GM20000 (cell line): Measurements from ENCODE around the gene ANKRD7.
"Not testable (repeated sequence)": the region's sequence is repeated elsewhere in the genome, so short reads cannot be mapped to it uniquely, and the experiment has no call there.

Experiments
- DNase-seq: peaks from one replicate; pipeline ENCODE4 v3.0.0; 2012; ENCODE audit warnings: low spot score
- TF ChIP-seq, protein P1 (sequence below): IDR thresholded peaks from 2 replicates; pipeline ENCODE4 v1.5.1; 2012; ENCODE audit warnings: mild to moderate bottlenecking, control low read depth; ENCODE audit errors: extremely low read depth, missing control alignments

ANKRD7 gene

DNA sequence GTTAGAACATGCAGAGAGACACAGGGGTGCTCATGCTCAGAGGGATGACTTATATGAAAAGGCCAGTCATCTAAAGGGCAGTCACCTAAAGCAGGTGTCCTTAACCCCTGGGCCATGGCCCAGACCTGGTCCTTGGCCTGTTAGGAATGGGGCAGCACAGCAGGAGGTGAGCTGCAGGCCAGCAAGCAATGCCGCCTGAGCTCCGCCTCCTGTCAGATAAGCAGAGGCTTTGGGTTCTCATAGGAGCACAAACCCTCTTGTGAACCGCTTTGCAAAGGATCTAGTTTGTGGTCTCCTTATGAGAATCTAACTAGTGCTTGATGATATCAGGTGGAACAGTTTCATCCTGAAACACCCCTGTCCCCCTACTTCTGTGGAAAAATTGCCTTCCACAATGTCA is 14.5 kb downstream of the ANKRD7 start:
- TF ChIP-seq, protein P1, sequence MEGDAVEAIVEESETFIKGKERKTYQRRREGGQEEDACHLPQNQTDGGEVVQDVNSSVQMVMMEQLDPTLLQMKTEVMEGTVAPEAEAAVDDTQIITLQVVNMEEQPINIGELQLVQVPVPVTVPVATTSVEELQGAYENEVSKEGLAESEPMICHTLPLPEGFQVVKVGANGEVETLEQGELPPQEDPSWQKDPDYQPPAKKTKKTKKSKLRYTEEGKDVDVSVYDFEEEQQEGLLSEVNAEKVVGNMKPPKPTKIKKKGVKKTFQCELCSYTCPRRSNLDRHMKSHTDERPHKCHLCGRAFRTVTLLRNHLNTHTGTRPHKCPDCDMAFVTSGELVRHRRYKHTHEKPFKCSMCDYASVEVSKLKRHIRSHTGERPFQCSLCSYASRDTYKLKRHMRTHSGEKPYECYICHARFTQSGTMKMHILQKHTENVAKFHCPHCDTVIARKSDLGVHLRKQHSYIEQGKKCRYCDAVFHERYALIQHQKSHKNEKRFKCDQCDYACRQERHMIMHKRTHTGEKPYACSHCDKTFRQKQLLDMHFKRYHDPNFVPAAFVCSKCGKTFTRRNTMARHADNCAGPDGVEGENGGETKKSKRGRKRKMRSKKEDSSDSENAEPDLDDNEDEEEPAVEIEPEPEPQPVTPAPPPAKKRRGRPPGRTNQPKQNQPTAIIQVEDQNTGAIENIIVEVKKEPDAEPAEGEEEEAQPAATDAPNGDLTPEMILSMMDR, result no peak
- no peak for DNase-seq

DNA sequence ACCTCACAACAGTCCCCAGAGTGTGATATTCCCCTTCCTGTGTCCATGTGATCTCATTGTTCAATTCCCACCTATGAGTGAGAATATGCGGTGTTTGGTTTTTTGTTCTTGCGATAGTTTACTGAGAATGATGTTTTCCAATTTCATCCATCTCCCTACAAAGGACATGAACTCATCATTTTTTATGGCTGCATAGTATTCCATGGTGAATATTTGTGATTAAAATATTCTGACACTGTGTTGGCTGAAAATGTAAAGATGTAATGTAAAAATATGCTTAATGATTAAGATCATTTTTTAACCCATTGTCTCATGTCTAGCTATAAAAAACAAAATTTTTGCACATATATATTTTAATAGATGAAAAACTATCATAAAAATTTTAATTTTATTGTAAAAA is 15.8 kb downstream of the ANKRD7 start:
- not testable (repeated sequence) for DNase-seq

DNA sequence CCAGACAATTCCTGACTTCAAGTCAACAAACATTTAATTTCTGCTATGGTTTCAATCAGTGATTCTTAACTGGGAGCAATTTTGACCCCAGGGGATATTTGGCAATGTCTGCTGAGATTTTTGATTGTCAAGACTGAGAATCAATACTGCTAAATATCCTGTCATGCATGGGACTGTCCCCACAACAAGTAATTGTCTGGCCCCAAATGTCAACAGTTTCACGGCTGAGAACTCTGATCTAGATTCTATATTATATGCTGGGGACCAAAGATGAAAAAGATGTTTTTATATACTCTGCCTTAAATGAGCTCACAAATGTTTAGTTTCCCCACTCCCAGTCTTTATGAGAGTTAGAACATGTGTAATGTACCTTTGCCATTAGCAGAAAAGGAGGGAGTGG is 19.2 kb downstream of the ANKRD7 start:
- TF ChIP-seq, protein P1, result no peak

DNA sequence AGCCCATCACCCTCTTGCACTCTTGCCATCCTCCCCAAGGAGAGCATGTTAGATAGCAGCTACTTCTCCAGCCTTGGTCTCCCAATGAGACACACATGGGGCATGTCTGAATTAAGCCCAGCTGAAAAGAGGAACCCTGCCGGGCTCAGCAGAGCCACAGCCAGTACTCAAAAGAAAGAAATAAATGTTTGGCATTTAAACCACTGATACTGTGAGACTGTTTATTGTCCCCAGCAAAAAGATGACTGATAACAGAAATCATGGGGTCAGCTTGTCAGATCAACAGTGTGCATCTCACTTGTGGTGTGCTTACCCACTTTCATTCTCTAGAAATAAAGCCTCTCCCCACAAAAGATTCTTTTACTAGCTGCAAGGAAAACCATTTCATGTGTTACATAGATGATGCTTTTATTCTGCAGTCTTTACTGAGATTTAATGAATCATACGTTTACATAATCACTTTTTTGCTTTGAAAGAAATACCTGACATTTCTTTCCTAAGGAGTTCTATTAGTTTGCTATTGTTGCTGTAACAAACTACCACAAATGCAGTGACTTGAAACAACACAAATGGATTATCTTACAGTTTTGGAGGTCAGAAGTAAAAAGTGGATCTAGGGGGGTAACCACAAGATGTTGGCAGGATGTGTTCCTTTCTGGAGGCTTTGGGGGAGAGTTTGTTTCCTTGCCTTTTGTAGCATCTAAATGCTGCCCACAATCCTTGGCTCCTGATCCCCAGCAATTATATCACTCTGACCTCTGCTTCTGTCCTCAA is 20.9 kb downstream of the ANKRD7 start:
- TF ChIP-seq, protein P1, result no peak
- DNase-seq, result no peak

More for the DNA sequence above, 19.2 kb downstream of the ANKRD7 start:
- DNase-seq, result no peak

DNA sequence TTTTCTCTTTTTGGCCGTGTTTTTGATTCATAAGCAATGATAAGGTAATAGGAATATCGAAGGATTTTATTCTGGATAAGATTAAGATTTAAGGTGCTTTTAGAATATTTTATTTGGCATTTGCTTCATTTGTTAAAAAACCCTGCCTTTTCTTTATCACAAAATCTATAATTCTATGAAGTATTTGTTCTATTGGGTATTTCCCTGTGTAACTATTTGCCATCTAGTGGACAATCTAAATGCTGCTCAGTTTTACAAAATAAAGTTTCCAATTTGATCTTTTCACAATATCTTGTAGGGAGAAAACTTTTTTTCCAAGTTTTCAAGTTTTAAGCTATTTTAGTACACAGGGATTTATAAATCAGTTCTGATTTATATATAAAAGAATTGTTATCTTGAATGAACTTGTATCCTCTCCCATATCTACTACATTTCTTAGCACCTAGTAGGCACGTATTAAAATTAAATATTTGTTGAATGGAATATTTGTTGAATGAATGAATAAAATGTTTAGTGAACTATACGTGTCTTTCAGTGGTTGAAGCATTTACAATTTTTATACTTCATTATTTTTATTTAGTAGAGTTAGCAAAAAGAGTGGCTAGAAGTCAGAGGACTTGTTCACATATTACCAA is 26.5 kb downstream of the ANKRD7 start:
- DNase-seq, result no peak

DNA sequence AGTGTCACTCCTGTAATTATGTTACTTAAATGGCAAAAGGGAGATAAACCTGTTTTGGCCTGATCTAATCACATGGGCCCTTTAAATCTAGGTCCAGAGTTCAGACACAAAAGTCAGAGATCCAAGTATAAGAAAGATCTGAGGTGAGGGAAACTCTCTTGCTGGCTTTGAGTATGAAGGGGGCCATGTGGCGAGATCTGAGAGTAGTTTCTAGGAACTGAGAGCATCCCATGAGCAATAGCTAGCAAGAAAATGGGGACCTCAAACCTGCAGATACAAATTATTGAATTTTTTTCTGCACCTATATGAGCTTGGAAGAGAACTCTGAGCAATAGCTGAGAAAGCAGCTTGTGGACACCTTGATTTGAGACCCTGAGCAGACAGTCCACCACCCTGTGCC is 27.6 kb downstream of the ANKRD7 start:
- TF ChIP-seq, protein P1, result no peak

More for the DNA sequence above, 26.5 kb downstream of the ANKRD7 start:
- TF ChIP-seq, protein P1, result no peak

DNA sequence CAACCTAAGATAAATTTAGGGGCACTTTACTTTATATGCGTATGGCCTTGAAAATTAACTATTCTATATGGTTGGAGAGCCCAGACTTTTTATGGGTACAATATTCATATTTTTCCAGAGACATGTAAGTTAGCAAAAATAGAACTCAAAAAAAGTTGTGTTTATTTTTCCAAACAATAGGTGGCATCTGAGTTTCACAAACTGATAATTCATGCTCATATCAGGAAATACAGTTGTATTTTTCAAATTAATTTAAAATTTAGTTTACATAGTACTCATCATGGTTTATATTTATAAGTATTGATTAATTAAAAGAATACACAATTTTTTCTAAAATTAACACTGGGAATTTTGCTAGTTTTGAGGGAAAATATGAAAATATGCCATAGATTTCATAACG is 34.6 kb downstream of the ANKRD7 start:
- no peak for DNase-seq
- TF ChIP-seq, protein P1, result no peak

More for the DNA sequence above, 27.6 kb downstream of the ANKRD7 start:
- DNase-seq, result no peak
